ENCODE data around the gene ASPSCR1.

ASPSCR1 gene

GRCh38 chr17:81962499-81963441, 14.7 kb upstream of the ASPSCR1 start:
- no peak overlapping the region for H3K27ac Mint-ChIP-seq
- no peaks in the 10 kb centered on the region for H3K36me3 Mint-ChIP-seq (ENCODE audit: low read depth)
- H3K4me1 Mint-ChIP-seq (ENCODE audit: low read depth): peaks cover 5% of the 10 kb centered on the region
- no peak overlapping the region for H3K4me3 Mint-ChIP-seq
- H3K9me3 Mint-ChIP-seq: no peaks in the 10 kb centered on the region
- peaks cover 24% of the 10 kb centered on the region for H3K27me3 Mint-ChIP-seq

DNA sequence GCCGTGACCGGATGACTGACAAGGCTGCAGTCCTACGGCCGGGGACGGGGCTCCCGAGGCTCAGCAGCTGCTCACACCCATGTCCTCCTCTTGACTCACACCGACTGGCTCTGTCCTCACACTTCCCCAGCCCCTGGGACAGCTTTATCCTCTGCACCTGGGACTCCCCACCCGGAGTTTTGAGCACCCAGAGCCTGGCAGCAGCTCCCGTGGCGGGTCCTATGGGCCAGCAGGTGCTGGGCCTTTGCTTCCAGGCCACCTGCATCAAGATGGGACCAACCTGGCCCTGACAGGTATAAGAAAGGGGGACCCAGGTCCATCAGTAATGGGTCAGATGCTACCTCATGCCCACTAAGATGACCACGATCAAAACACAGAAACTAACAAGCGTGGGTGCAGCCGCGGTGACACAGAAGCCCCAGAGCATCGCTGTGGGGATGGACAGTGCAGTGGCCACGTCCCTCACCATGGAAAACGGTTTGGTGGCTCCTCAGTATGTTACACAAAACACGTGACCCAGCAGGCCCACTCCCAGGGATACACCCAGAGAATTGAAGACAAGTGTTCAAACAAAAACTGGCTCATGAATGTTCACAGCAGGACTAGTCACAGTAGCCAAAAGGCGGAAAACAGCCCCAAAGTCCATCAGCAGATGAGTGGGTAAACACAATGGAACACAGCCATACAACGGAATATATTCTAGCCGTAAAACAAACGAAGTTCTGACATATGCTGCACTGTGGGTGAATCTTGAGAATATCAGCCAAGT, 13.2 kb upstream of the ASPSCR1 start:
- peaks cover 12% of the 10 kb centered on the region for H3K27me3 Mint-ChIP-seq
- no peak overlapping the region for H3K4me3 Mint-ChIP-seq
- H3K27ac Mint-ChIP-seq: no peak overlapping the region
- no peaks in the 10 kb centered on the region for H3K9me3 Mint-ChIP-seq
- H3K36me3 Mint-ChIP-seq (ENCODE audit: low read depth): no peaks in the 10 kb centered on the region
- H3K4me1 Mint-ChIP-seq (ENCODE audit: low read depth): peaks cover 17% of the 10 kb centered on the region

DNA sequence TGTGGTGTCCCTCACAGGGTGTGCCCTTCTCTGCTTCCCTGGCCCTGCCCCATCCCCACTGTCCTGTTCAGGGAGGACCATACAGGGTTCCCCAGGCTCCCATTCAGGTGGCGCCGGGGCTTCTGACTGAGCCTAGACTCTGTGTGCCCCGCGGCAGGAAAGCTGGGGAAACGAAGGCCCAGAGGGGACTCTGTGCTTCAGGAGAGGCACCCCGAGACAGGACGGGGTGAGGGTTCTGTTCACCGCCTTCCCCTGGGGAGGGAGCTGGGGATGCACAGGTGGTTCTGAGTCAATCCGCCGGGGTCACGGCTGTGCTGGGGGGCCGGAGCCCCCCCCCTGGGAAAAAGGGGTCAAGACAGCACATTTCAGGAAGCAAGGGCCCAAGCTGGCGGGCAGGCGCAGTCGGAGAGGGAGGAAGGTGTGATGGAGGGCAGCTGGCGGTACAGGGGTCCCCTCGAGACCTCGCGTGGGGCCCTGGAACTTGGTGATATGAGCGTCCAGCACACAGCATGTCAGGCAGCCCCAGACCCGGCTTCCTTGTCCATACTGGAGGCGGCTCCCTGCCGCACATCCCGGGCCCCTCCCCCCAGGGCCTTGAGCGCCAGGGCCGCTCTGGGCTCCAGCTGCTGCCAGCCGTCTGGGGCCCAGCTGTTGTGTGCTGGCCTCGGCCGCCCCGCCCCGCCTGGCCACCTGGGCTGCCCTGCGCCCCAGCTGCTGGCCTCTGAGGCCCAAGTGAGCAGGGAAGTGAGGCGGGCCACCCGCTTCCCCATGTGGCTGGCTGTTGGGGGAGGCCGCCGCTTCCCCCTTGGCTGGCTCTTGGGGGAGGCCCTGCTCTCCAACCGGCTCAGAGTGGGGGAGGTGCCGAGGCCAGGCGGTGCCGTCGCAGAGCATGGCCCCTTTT, 10.8 kb upstream of the ASPSCR1 start:
- Mint-ChIP-seq H3K9me3 (no peaks in the 10 kb centered on the region), H3K27ac (no peak overlapping the region), H3K4me3 (no peak overlapping the region), H3K4me1 (ENCODE audit: low read depth) (peaks cover 17% of the 10 kb centered on the region), H3K27me3 (peaks cover 12% of the 10 kb centered on the region), H3K36me3 (ENCODE audit: low read depth) (no peaks in the 10 kb centered on the region)

GRCh38 chr17:81967244-81967532, 10.2 kb upstream of the ASPSCR1 start:
- H3K9me3 Mint-ChIP-seq: no peaks in the 10 kb centered on the region
- no peak overlapping the region for H3K4me3 Mint-ChIP-seq
- H3K27ac Mint-ChIP-seq: no peak overlapping the region
- H3K27me3 Mint-ChIP-seq: peaks cover 10% of the 10 kb centered on the region
- H3K36me3 Mint-ChIP-seq (ENCODE audit: low read depth): no peaks in the 10 kb centered on the region
- peaks cover 17% of the 10 kb centered on the region for H3K4me1 Mint-ChIP-seq (ENCODE audit: low read depth)

DNA sequence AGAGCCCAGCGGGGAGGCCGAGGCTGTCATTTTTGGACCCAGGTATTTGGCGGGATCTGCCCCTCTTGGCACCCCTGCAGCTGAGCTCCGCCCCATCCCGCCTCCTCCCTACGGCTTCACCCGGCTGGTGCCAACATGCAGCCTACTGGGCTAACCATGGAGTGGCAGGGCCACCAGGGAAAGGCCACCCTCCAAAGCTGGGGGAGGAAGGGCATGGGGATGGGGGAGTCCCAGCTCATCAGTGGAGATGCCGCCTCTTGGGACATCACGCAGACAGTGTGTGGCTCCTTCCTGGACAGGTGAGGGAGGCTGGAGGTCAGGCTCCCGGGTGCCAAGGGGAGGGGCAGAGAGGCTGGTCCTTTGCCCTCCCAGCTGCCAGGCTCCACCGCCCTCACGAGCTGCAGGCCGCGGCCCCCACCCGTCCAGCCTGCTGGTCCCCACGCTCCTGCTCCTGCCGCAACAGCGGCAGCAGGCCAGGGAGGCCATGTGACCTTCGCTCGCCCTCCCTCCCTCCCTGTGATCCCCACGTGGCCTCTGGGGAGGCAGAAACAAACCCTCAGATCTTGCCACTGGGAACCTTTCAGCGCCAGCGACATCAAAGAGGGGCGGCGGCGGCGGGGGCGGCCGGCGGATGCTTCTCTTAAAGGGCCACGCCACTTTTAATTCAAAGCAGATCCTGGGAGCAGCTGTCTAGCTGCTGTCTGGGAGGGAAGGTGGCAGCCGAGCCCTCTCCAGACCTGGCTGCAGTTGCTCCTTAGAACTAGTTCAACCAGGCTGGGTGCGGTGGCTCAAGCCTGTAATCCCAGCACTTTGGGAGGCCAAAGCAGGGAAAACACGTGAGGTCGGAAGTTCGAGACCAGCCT, 9.7 kb upstream of the ASPSCR1 start:
- peaks cover 5% of the 10 kb centered on the region for H3K27me3 Mint-ChIP-seq
- peaks cover 17% of the 10 kb centered on the region for H3K4me1 Mint-ChIP-seq (ENCODE audit: low read depth)
- H3K9me3 Mint-ChIP-seq: no peaks in the 10 kb centered on the region
- H3K36me3 Mint-ChIP-seq (ENCODE audit: low read depth): no peaks in the 10 kb centered on the region
- peak overlapping the region; percentile 64 for H3K4me3 Mint-ChIP-seq
- H3K27ac Mint-ChIP-seq: peak overlapping the region; percentile 68

DNA sequence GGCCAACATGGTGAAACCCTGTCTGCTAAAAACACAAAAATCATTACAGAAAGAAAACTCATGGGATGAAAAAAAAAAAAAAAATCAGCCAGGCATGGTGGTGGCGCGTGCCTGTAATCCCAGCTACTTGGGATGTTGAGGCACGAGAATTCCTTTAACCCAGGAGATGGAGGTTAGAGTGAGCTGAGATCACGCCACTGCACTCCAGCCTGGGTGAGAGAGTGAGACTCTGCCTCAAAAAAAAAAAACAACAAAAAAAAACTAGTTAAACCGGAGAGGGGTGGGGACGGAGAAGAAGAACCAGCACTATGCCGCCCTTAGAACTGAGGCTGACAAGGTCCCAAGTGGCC, 9.1 kb upstream of the ASPSCR1 start:
- H3K4me1 Mint-ChIP-seq (ENCODE audit: low read depth): peaks cover 17% of the 10 kb centered on the region
- no peaks in the 10 kb centered on the region for H3K36me3 Mint-ChIP-seq (ENCODE audit: low read depth)
- H3K4me3 Mint-ChIP-seq: peak overlapping the region; percentile 64
- H3K27ac Mint-ChIP-seq: peak overlapping the region; percentile 68
- H3K9me3 Mint-ChIP-seq: no peaks in the 10 kb centered on the region
- H3K27me3 Mint-ChIP-seq: no peaks in the 10 kb centered on the region

DNA sequence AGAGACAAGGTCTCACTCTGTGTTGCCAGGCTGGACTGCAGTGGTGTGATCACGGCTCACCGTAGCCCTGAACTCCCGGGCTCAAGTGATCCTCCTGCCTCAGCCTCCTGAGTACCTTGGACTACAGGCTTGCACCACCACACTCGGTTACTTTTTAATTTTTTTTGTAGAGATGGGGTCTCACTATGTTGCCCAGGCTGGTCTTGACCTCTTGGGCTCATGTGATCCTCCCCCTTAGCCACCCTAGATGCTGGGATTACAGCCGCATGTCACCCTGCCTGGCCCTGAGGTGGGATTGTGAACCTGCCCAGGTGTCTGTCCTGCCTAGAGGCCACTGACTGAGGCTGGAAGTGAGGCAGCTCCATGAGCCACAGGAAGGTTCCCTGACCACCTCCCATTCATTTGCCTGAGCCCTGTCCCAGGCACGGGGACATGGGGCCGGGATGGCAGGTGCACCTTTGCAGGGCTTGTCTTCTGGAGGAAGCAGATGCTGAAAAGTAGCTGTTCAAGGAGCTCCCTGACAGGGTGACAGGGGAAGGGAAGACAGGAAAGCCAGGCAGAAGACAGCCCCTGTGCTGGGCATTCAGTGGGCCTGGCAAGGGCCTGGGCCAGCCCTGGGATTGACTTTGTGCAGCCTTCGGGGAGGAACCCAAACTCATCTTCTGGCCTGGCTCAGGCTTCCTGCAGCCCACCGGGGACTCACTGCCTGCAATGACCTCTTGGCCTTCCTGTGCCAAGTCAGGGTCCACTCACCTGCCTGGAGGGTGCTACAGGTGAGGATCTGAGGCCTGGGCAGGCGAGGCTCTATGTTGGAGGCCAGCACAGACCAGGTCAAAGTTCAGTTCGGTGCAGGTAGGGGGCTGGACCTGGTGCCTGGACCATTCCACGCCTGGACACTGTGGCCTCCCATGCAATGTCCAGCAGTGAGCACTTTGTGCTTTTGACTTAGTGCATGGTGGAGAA, 8.3 kb upstream of the ASPSCR1 start:
- no peak overlapping the region for H3K4me3 Mint-ChIP-seq
- H3K36me3 Mint-ChIP-seq (ENCODE audit: low read depth): no peaks in the 10 kb centered on the region
- H3K27me3 Mint-ChIP-seq: no peaks in the 10 kb centered on the region
- H3K9me3 Mint-ChIP-seq: no peaks in the 10 kb centered on the region
- no peak overlapping the region for H3K27ac Mint-ChIP-seq
- peaks cover 17% of the 10 kb centered on the region for H3K4me1 Mint-ChIP-seq (ENCODE audit: low read depth)

GRCh38 chr17:81973432-81973831, 4.0 kb upstream of the ASPSCR1 start:
- Mint-ChIP-seq H3K4me1 (ENCODE audit: low read depth) (peaks cover 19% of the 10 kb centered on the region), H3K27ac (no peak overlapping the region), H3K9me3 (no peaks in the 10 kb centered on the region), H3K27me3 (no peaks in the 10 kb centered on the region), H3K4me3 (no peak overlapping the region), H3K36me3 (ENCODE audit: low read depth) (no peaks in the 10 kb centered on the region)

- Mint-ChIP-seq H3K9me3 (no peaks in the 10 kb centered on the region), H3K27me3 (no peaks in the 10 kb centered on the region), H3K27ac (peak overlapping the region; percentile 95), H3K36me3 (ENCODE audit: low read depth) (peaks cover 7% of the 10 kb centered on the region), H3K4me1 (ENCODE audit: low read depth) (peaks cover 36% of the 10 kb centered on the region), H3K4me3 (peak overlapping the region; percentile 94)
These were observed 858 bp upstream of the ASPSCR1 start for GRCh38 chr17:81976332-81977210.

- H3K4me3 Mint-ChIP-seq: peak overlapping the region; percentile 76
- H3K27ac Mint-ChIP-seq: no peak overlapping the region
- H3K27me3 Mint-ChIP-seq: no peaks in the 10 kb centered on the region
- H3K9me3 Mint-ChIP-seq: no peaks in the 10 kb centered on the region
- H3K4me1 Mint-ChIP-seq (ENCODE audit: low read depth): peaks cover 41% of the 10 kb centered on the region
- H3K36me3 Mint-ChIP-seq (ENCODE audit: low read depth): peaks cover 11% of the 10 kb centered on the region
These were observed 1.3 kb downstream of the ASPSCR1 start for GRCh38 chr17:81978524-81979298.

DNA sequence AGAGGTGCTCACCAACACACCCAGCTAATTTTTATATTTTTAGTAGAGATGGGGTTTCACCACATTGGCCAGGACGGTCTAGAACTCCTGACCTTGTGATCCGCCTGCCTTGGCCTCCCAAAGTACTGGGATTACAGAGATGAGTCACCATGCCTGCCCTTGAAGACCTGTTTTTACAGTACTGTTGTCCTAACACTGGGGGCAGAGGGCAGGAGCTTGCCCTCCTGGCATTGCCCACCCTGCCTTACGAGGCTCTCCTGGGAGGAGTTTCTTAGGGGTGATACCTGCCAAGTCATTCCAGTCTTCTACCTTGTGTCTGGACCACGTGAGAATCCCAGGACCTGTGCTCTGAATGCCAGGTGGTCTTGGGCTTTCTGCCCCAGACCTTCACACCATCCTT, 2.7 kb downstream of the ASPSCR1 start:
- H3K9me3 Mint-ChIP-seq: no peaks in the 10 kb centered on the region
- H3K27me3 Mint-ChIP-seq: no peaks in the 10 kb centered on the region
- no peak overlapping the region for H3K4me3 Mint-ChIP-seq
- no peak overlapping the region for H3K27ac Mint-ChIP-seq
- peaks cover 15% of the 10 kb centered on the region for H3K36me3 Mint-ChIP-seq (ENCODE audit: low read depth)
- peaks cover 41% of the 10 kb centered on the region for H3K4me1 Mint-ChIP-seq (ENCODE audit: low read depth)

GRCh38 chr17:81980707-81981343, 3.4 kb downstream of the ASPSCR1 start:
- Mint-ChIP-seq H3K36me3 (ENCODE audit: low read depth) (peaks cover 17% of the 10 kb centered on the region), H3K4me1 (ENCODE audit: low read depth) (peaks cover 41% of the 10 kb centered on the region), H3K4me3 (no peak overlapping the region), H3K27ac (no peak overlapping the region), H3K9me3 (no peaks in the 10 kb centered on the region), H3K27me3 (no peaks in the 10 kb centered on the region)
